Measurements from ENCODE around the gene DALRD3.

The DALRD3 gene

DNA sequence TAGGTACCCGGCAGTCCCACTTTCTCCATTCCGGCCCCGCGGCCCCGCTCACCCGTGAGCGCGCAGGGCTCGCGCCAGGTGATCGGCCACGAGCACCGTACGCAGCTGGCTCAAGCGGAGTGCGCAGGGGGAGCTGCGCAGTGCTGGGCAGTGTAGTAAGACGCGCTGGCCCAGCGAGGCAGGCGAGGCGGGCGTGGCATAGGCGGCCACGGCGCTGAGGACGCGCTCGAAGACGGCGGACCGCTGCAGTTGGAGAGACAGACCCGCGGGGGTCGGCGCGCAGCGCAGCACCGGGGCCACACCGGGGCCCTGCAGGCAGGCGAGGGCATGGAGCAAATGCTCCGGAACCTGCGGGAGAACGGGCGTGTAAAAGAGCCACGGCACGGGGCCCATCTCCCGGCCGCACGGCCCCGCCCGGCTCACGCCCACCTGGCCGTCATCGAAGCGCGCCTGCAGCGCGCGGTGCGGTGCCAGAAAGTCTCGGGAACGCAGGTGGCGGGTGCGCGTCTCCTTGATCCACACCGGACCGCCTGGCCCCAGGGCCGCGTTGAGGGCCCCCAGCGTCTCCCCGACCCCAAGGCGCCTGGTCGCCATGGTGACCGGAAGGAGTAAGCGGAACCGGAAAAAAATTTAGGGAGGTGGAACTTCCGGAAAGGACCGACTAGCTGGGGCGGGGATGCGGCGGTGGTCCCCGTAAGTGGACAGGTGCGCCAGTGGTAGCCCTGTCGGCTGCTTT lies at the start of gene DALRD3:
Gene DALRD3 (minus strand): TSS at position 610 of the 736 bp plus-strand sequence. CDS start 16 bp downstream, at position 594.
- peak; percentile 17 for DNase-seq

DNA sequence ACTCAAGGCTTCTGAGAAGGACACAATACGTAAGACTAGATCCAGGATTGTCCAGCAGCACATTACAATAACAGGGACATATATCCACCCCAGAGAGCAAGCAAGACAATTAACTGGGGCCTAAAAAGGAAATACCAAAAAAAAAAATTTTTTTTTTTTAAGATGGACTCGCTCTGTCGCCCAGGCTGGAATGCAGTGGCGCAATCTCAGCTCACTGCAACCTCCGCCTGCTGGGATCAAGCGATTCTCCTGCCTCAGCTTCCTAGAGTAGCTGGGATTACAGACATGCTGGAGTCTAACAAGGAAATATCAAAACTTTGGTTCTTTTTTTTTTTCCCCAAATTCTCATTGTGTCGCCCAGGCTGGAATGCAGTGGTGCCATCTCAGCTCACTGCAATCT lies 39.6 kb upstream of the DALRD3 start:
- no peak for DNase-seq

GRCh38 chr3:49057268-49057667 lies 38.9 kb upstream of the DALRD3 start:
- no peak for DNase-seq

DNA sequence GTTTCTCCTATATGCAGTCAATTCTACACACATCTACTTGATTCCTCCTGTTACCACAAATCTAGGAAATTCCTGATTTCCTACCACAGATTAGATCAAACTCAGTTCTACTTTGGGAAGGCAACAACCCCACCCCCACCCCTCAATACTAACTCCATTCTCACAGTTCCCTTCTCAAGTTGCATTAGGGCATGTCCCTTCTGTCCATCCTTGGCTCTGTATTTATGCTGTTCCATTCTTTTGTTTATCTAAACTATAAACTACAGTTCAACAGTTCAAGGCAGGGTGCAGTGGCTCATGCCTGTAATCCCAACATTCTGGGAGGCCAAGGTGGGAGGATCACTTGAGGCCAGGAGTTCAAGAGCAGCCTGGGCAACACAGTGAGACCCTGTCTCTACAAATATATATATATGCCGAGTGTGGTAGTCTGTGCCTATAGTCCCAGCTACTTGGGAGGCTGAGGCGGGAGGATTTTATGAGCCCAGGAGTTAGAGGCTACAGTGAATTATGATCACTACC lies 36.0 kb upstream of the DALRD3 start:
- DNase-seq: no peak

GRCh38 chr3:49053543-49053942 lies 35.2 kb upstream of the DALRD3 start:
- no peak for DNase-seq

- DNase-seq: no peak
Measured at GRCh38 chr3:49035281-49035680, 16.9 kb upstream of the DALRD3 start.

DNA sequence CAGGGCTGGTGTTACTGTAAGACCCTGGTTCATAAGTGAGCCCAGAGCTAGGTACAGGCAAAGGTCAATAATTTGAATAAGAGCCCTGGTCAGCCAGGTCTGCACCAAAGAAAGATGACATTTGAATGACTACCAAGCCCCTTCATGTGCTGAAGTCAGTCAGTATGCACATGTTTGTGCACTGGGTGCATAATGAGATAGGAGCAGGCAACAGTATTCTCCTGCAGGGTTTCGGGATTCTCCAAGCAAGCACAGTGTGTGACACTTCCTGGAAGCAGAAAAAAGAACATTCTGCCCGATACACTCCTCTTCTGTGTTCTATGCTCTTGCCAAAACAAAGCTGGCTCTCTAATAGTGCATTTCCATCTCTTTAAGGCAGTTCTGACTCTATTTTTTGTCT lies 16.3 kb upstream of the DALRD3 start:
- no peak for DNase-seq

GRCh38 chr3:49032646-49033304 lies 14.4 kb upstream of the DALRD3 start:
- no peak for DNase-seq

DNA sequence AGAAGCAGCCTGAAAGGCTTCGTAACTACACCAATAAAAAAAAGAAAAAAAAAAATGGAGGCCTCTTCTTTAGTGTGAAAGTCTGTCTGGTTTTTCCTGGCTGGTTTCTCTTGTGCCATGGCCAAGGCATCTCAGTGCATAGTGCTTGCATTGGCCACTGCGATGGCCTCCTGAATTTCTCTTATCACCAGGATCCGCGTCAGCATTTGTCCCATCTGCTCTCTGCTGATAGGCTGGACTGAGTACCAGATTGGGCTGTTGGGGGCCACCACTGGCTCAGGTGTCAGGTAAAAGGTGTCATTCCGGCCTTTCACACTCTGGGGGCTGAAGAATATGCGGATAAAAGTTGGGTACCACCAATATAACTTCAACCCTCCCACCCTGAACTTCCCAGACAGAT lies 11.9 kb upstream of the DALRD3 start:
- no peak for DNase-seq

GRCh38 chr3:49029563-49029884 lies 11.1 kb upstream of the DALRD3 start:
- no peak for DNase-seq

DNA sequence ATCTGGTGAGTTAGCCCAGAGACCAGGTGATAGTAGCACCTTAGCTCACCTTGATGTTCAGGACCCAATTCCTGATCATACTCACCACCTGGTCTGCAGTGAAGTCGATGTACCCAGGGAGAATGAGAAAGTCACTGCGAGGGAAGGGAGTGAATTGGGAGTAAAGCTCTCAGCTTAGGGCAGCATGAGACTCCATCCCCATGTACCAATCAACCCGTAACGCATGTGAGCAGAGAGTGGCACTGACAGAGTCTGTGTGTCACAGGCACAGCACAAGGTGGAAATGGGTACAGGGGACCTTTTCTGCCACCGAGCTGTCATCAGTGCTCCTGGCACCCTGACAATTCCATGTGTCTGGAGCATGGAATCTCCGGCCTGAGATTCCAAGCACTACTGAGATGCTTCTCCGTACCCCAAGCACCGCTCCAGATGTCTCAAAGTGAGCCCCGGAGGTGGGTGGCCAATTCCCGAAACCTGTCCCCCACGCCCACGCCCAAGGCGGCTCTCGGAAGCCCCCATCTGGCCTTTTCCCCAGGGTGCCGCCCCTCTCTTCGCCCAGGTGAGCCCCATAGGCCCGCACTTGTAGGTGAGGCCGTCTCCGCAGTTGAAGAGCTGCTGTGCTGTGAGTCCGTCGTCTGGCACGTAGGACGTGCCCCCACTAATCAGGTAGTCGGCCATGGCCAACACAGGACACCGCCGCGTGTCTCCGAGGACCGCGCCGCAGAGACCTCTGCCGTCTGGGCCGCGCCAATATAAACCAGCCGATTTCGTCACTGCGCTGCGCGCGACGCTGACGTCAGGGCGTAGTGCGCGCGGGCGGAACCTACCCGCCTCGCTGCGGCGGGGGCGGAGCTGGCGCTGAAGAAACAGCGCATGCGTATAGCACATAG lies 10.5 kb upstream of the DALRD3 start, which contains the start of gene IMPDH2:
Gene IMPDH2 (minus strand): TSS at position 726 of the 890 bp plus-strand sequence. CDS start 48 bp downstream, at position 678.
- DNase-seq: peak; percentile 80

- DNase-seq: no peak
Measured at GRCh38 chr3:49028298-49028672, 9.9 kb upstream of the DALRD3 start.

GRCh38 chr3:49027634-49028033 lies 9.3 kb upstream of the DALRD3 start:
- DNase-seq: no peak

DNA sequence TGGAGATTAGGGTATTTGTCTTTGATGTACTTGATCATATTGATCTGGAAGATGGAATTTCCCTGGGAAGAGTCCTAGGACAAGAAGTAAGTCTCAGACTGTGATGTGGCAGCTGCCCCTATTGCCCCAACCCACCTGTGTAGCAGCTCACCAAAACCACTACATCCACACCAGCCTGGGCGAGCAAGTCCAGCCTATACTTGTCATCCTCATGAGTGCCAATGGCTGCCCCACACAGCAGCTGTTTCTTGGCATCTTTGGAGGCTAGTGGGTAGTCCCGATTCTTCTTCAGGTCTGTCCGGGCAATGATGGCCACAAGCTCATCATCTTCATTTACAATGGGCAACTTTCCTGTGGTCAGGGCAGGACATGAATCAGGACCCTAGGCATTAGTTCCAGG lies 8.2 kb upstream of the DALRD3 start:
- no peak for DNase-seq

DNA sequence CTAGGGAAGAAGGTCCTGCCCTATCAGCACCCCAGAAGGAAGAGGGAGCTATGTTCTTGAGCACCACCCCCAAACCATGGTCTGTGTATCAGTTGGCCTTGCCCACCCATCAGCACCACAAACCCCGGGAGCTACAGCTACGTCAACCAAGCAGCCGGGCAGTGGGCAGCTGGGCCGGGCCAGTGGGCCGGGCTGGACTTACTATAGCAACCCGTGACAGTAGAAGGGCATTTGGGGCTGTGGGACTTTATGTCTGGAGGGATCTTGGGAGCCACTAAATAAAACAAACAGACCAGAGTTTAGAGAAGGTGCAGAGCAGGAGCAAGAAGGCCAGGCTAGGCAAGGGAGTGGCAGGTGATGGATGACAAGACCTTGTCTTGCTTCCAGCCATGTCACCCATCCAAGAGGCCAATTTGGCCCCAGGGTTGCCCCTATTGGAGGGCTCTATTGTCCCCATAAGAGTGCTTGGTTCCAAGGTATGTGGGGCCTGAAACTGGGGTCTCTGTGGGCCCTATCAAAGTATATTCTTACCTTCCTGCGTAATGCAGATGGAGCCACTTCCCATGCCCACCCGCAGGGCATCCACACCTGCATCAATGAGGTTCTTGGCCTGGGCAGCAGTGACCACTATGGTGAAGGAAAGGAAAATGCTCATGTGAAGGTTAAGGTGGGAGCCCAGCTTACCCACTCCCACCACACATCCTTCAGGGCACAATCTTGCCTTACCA lies 7.6 kb upstream of the DALRD3 start:
- DNase-seq: no peak

DNA sequence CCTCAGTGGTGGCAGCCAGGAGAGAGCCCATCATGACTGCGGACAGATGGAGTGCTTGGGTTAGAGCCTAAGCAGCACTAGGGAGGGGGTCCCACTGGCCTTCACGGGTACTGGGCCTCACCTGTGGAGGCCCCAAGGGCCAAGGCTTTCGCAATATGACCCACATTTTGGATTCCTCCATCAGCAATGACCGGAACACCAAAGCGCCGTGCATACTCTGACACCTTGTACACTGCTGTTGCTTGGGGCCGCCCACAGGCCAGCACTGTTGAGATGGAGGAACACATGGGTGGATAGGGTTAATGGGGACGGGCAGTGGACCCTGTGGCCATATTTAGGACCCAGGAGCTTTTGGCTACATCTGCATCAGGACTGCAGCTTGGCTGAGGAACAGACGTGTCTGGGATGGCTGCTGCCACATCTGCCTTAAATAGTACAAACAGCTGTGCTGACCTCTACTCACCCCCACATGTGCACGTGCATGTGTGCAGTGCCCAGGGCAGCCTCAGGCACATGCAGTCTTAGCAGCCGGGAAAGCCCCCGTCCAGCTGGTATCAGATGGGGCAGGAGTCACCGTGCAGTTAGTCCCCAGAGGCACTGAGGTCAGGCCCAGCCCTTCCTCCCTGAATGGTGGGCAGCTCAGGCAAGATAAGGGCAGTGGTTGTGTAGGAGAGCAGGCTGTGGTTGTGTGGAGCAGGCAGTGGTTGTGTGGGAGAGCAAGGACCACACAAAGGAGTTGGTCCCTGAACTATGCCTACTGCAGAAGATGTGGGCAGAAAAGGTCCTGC lies 6.8 kb upstream of the DALRD3 start:
- DNase-seq: no peak

GRCh38 chr3:49024449-49024848 lies 6.1 kb upstream of the DALRD3 start:
- no peak for DNase-seq

- DNase-seq: no peak
Measured at GRCh38 chr3:49023775-49024174, 5.4 kb upstream of the DALRD3 start.

DNA sequence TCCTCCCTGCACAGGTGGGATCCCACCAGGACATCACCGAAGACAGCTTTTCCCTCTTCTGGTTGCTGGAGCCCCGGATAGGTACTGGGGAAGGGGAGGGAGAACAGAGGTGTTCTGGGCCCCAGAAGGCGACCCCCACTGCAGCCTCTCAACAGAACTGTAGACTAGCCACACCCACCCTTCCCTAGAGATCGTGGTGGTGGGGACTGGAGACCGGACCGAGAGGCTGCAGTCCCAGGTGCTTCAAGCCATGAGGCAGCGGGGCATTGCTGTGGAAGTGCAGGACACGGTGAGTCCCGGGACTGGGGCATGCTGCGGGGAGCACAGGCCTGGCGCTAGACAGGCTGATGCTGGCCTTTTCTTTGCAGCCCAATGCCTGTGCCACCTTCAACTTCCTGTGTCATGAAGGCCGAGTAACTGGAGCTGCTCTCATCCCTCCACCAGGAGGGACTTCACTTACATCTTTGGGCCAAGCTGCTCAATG lies 4.3 kb upstream of the DALRD3 start:
- no peak for DNase-seq

GRCh38 chr3:49021813-49022687 lies 3.7 kb upstream of the DALRD3 start, which contains the start of gene NDUFAF3:
Gene NDUFAF3 (plus strand): TSS chr3:49022121. CDS start chr3:49022145, 24 bp downstream.
- peak; percentile 80 for DNase-seq

Data from NK-92 treated with Interleukin-12 subunit alpha and Interleukin-12 subunit beta, amount 100 ng/mL, for 24 hours (cell line).